Body of pancreas (tissue), 4 donors: ENCODE measurements around the gene ECE2.

Experiments
- POLR2A ChIP-seq, 3 donors: fragments of 450-650 bp; IDR thresholded peaks; one replicate each; pipeline ENCODE4 v1.6.1; 2016; ENCODE audit warnings: antibody characterized with exemption in 3 of 3, mild to moderate bottlenecking in 2 of 3
- TF ChIP-seq, protein P1 (sequence below), 7 experiments: fragments of 450-650 bp in 4 of 7; fragments of 200-600 bp in 3 of 7; sonication (generic) in 3 of 7; IDR thresholded peaks; one replicate each; pipeline ENCODE4 v1.5.1; 2016 to 2019; ENCODE audit warnings: antibody characterized with exemption in 7 of 7

- TF ChIP-seq, protein P1, sequence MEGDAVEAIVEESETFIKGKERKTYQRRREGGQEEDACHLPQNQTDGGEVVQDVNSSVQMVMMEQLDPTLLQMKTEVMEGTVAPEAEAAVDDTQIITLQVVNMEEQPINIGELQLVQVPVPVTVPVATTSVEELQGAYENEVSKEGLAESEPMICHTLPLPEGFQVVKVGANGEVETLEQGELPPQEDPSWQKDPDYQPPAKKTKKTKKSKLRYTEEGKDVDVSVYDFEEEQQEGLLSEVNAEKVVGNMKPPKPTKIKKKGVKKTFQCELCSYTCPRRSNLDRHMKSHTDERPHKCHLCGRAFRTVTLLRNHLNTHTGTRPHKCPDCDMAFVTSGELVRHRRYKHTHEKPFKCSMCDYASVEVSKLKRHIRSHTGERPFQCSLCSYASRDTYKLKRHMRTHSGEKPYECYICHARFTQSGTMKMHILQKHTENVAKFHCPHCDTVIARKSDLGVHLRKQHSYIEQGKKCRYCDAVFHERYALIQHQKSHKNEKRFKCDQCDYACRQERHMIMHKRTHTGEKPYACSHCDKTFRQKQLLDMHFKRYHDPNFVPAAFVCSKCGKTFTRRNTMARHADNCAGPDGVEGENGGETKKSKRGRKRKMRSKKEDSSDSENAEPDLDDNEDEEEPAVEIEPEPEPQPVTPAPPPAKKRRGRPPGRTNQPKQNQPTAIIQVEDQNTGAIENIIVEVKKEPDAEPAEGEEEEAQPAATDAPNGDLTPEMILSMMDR (IDR thresholded peaks at IDR 0.05) = no peak
- no peak for TF ChIP-seq POLR2A (IDR thresholded peaks at IDR 0.05)
Measured at GRCh38 chr3:184236033-184236410, 39.8 kb upstream of the ECE2 start.
